GM18870 (cell line): Measurements from ENCODE around the gene RHOU.
"Not testable (repeated sequence)": the region's sequence is repeated elsewhere in the genome, so short reads cannot be mapped to it uniquely, and the experiment has no call there.

Experiments used
- ATAC-seq: cut with Tn5 transposase; IDR thresholded peaks from one replicate; pipeline ENCODE4 v1.9.1; 2021; ENCODE audit warnings: moderate library complexity; ENCODE audit not compliant: unreplicated experiment

RHOU gene

DNA sequence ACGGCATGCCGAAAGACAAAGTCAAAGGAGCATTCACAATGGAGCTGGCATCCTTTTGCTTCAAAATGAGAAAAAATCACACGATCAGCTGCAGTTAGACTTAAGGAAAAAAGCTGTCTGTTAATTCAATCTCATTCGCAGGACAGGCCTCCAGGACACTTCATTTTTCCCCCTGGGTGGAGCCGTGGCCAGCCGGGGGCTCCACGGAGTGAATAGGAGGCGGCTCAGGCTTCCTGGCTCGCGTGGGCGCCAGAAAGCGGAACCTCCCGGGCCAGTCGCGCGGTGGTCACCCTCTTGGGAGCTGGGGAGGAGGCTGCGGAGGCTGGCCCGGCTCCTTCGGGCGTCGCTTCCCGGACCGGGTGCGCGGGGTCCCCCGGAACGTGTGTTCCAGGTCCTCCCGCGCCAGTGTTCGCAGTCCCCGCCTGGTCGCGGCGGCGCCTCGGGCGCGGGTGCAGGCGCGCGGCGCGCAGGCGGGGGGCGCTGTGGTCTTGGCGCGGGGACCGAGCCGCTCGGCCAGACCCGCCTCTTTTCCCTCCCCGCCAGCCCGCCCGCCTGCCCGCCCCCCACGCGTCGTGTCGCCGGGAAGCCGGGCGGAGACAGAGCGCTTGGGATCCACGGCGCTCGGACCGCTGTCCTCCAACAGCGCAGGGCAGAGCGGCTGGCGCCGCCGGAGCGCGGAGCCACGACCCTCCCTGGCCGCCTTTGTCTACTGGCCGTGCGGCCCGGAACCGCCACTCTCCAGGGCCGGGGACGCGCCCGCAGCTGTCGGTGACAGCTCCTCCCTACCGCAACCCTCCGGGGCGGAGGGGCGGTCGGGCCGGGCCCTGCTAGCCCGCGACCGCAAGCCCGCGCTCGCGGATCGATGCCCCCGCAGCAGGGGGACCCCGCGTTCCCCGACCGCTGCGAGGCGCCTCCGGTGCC, at the start of gene RHOU:
TSS of gene RHOU (plus strand) at position 599 of the 921 bp plus-strand sequence. CDS start at position 863, 264 bp downstream.
- ATAC-seq, result no peak

GRCh38 chr1:228687587-228687986, 47.7 kb upstream of the RHOU start:
- no peak for ATAC-seq

DNA sequence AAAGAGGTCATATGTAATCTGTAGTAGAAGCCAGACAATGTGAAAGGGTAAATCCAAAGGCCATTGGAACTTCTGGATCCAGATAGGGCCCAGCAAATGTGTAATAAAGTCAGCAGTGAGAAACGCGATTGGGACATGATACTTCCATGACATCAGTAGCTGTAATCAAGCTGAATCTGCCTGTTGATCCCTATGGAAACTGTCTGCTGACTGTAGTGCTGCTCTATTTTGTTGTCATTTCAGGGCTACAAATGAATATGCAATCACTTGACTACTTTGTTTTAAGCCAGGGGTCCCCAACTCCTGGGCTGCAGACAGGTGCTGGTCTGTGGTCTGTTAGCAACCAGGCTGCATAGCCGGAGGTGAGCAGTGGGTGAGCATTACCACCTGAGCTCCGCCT, 46.0 kb upstream of the RHOU start:
- ATAC-seq, result no peak

DNA sequence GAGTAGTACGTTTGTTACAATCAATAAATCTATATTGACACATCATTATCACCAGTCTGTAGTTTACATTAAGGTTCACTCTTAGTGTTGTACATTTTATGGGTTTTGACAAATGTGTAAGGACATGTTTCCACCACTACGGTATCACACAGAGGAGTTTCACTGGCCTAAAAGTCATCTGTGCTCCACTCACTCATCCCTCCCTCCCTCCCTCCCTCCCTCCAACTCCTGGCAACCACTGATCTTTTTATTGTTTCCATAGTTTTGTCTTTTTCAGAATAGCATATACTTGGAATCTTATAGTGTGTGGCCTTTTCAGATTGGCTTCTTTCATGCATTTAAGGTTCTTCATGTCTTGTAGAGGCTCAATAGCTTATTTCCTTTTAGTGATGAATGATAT, 44.1 kb upstream of the RHOU start:
- ATAC-seq, result no peak

DNA sequence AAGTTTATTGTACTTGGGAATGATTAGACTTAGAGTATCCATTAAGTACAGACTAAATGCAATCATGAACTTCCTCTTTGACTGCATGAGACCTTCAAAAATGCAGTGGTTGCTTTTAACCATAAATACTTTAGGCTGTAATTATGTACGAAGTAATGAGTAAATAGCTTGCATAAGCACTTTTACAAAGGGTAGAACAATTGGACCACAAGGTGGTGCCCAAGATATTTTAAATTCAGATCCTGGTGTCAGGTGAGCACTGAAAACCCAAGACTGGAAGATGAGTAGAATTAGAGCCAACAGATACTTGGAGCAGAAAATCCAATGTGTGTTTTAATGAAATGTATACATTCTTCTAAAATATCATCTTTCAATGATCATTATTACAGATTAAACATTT, 43.4 kb upstream of the RHOU start:
- no peak for ATAC-seq

GRCh38 chr1:228694447-228694846, 40.8 kb upstream of the RHOU start:
- ATAC-seq, result not testable (repeated sequence)

DNA sequence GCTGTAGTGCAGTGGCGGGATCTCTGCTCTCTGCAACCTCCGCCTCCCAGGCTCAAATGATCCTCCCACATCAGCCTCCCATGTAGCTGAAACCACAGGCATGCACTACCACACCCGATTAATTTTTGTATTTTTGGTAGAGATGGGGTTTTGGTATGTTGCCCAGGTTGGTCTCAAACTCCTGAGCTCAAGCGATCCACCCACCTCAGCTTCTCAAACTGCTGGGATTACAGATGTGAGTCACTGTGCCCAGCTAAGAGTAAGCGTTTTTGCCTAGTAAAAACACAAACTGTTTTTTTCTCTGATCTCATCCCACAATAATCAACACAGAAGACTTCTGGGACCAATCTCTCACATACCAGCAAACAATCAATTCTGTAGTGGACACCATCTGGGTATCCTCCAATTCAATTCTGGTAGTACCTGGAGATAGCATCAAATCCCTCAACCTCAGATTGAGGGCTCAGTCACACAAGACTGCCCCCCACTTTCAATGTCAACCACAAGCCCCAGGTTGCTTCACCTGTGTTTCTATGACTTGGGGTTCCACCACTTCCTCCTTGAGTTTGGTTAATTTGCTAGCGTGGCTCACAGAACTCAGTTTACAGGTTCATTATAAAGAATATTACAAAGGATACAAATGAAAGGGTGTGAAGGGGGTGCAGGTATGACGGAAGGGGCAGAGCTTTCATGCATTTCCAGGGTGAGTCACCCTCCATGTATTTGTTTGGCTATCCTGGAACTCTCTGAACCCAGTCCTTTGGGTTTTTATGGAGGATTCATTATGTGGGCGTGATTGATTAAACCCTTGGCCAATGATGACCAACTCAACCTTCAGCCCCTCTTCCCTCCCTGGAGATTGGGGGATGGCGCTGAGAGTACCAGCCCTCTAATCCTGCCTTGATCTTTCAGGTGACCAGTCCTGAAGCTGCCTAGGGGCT, 40.0 kb upstream of the RHOU start:
- ATAC-seq, result no peak

DNA sequence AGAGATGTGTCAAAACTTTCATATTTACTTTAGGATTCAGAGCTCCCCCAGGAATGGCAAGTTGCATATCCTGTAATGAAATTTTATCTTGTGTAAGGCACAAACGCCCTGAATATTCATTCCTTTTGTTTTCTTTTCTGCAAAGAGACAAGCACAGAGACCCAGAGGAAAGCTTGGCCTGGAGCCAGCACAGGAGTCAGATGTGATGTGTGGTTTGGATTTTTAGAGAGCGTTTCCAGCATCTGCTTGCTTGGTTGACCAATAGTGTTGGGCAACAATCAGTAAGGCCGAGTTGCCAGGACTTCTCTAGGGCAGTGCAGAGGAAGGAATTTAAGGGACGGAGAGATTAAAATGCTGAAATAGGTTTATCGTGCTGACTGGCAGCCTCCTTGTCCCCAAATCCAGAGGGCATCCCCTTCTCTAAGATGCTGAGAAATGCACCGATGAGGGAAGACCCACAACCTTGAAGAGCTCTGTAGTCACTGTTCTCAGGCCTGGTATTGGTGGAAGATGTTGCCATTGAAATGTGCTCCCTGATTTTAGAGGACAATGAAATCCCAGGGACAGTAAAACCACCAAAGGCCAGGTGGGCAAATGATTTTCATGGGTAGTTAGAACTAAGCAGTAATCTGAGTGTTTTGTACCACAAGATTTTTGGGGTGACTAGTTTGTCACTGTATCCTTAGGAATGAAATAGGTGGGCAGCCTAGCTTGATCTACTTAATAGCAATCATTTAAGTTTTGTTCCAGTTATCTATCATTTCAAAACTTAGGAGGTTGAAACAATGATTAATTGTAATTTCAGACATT, 37.9 kb upstream of the RHOU start:
- no peak for ATAC-seq

DNA sequence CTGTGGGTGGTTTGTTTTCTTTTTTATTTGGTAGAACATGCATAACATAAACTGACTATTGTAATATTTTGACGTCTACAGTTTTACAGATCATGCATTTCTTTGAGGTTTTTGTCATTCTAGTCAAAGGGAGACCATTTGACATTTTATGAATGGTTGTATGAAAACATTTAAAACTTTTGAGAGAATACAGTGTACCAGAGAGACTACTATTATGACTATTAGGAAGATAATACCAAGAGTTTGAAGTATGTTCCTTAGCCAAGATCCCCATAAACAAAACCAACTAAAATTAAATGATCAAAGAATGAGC, 37.3 kb upstream of the RHOU start:
- no peak for ATAC-seq

GRCh38 chr1:228702433-228702832, 32.8 kb upstream of the RHOU start:
- no peak for ATAC-seq

GRCh38 chr1:228706305-228706704, 29.0 kb upstream of the RHOU start:
- no peak for ATAC-seq

- ATAC-seq, result no peak
Measured at GRCh38 chr1:228717081-228717480, 18.2 kb upstream of the RHOU start.

- ATAC-seq, result no peak
Measured at GRCh38 chr1:228721407-228721806, 13.9 kb upstream of the RHOU start.

GRCh38 chr1:228723287-228723686, 12.0 kb upstream of the RHOU start:
- no peak for ATAC-seq

GRCh38 chr1:228723921-228724320, 11.4 kb upstream of the RHOU start:
- no peak for ATAC-seq

DNA sequence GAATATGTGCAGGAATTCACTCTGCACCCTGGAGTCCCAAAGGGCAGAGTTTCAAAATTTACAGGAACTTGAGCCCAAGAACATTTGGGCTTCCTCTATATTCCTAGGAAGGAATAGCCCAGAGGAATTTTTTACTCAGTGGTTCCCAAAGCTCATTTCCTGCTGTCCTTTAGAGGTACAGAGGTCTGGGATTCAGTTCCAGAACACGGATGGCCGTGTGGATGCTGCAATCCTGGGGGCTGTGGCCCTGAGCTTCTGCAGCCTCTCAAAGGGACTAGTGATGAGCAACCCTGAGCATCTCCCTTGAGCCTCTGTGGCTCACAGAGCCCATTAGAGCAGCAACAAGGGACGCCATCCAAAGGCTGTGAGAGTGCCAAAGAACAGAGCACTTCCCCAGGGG, 10.1 kb upstream of the RHOU start:
- ATAC-seq, result no peak

DNA sequence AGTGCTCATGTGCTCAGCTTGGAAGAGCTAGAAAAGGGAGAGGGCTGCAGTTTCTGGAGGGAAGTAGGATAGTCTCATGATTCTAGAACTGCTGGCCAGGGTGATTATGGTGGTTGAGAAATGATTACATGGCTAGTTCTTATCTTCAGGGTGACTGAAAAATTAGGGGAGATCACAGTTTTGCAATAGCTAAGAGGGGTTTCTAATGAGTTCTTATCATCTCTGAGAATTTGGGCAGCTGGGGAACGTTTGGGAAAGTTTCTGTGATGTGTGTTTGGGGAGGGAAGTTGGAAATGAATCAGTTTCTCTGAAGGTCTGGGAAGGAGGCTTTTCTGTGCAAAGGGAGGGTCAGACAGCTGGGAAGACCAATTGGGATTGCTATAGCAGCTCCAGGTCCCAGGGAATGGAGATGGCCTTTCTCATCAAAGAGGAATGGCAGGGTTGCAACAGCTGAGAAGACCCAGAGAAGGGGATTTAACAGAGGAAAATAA, 7.6 kb upstream of the RHOU start:
- no peak for ATAC-seq

- ATAC-seq, result no peak
Measured at GRCh38 chr1:228732426-228732825, 2.9 kb upstream of the RHOU start.

DNA sequence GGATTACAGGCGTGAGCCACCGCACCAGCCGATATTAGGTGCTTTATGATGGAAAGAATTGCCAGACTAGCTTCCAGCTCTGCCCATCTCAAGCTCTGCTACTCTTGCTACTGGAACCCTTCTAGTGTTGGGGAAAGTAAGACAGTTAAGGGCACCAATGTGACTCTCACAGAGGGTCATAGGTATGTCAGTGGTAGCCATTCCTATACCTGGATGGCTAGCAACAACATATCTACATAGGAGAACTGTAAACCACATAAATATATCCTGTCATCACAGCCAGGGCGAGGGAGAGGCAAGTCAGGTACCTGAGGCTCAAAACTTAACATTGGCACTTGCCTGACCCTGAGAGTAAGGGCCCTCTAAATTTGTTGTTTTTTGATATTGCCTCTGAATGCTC, 1.7 kb upstream of the RHOU start:
- no peak for ATAC-seq

- ATAC-seq, result no peak
Measured at GRCh38 chr1:228735871-228736586, 750 bp downstream of the RHOU start.
